Sigmoid colon (tissue), 4 donors: ENCODE data around the gene CAT.

Experiments
- CTCF ChIP-seq, 4 experiments: fragments of 450-650 bp in 3 of 4; fragments of 200-600 bp in 1 of 4; IDR thresholded peaks; one replicate each; pipeline ENCODE4 v1.5.1; 2016 to 2019; ENCODE audit warnings: antibody characterized with exemption in 4 of 4, mild to moderate bottlenecking in 3 of 4, moderate library complexity in 2 of 4
- EP300 ChIP-seq, 4 donors: sonication (generic); formaldehyde crosslinking; IDR thresholded peaks; one replicate each; pipeline ENCODE4 v1.6.1; 2017; ENCODE audit warnings: antibody characterized with exemption in 4 of 4
- POLR2A ChIP-seq, 2 donors: fragments of 450-650 bp; IDR thresholded peaks; one replicate each; pipeline ENCODE4 v1.6.1; 2016; ENCODE audit warnings: antibody characterized with exemption in 2 of 2, mild to moderate bottlenecking in 2 of 2, moderate library complexity in 2 of 2
- POLR2AphosphoS5 ChIP-seq, 4 donors: sonication (generic); formaldehyde crosslinking; IDR thresholded peaks; one replicate each; pipeline ENCODE4 v1.6.1; 2017; ENCODE audit warnings: antibody characterized with exemption in 4 of 4

- TF ChIP-seq CTCF (IDR thresholded peaks at IDR 0.05) (no peak), POLR2A (IDR thresholded peaks at IDR 0.05) (no peak), POLR2AphosphoS5 (IDR thresholded peaks at IDR 0.05) (no peak), EP300 (IDR thresholded peaks at IDR 0.05) (no peak)
Observed at GRCh38 chr11:34426766-34427185, 12.0 kb upstream of the CAT start.
